ENCODE results near the gene CFAP45.

The CFAP45 gene

DNA sequence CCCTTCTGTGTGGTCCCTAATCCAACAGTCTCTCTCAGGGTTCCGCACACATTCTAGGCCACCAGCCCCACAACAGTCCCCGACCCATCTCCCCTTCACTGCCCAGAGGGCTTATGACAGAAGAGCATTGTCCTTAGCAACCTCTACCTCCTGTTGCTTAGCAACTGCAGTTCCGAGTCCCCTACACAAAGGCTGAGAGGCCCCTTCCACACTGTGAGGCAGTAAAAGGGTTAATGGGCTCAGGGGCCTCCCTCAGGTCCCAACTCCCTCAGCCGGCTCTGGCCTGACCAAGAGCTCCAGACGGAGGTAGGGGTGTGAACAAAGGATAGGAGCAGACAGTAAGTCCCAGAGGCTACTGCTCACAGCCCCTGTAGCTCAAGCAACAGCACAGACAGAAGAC, 41.2 kb upstream of the CFAP45 start:
- no peak for TF ChIP-seq ZNF274 (IDR thresholded peaks at IDR 0.05; ENCODE audit: low read depth, low read length)
- H3K4me3 ChIP-seq (ENCODE audit: low read length): no peak overlapping the region

DNA sequence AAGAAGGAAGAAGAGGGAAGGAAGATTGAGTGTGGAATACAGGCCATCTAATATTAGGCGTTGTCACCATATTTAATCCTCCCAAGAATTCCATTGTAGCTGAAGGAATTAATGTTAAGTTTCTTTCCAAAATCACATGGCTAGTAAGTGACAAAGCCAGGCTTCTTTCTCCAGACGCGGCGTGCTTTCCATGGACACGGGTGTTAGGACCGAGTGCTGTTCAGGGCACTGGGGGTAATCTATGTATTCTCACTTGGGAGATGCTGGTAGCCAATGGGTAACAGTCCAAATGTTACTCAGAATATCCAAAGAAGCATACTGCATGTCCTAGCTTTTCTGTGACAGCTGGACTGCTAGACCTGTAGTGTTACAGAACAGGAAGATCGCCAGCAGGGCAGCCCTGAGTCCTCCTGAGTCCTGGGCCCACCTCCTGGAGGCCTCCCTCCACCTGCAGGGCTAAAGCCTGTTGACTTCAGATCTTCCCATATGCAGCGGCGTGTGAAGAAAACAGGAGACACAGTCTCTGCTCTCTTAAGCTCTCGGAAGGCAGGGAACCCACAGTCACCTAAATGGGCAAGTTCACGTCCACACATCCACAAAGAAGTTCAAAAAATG, 40.1 kb upstream of the CFAP45 start:
- no peak overlapping the region for H3K4me3 ChIP-seq (ENCODE audit: low read length)
- no peak for TF ChIP-seq ZNF274 (IDR thresholded peaks at IDR 0.05; ENCODE audit: low read depth, low read length)

DNA sequence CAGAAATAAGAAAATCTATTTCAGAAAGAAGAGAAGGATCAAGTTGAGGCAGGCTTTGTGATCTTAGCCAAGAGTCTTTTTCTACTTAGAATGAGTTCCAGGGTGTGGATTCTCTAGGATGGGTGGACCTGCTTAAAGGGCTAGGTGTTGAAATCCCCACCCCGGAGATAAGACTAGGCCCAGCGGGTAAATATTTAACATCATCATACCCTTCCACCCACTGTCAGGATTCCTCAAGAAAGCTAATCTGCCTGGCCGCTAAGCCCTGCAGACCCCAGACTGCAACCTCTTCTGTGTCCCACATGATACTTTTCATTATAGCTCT, 39.7 kb upstream of the CFAP45 start:
- no peak for TF ChIP-seq ZNF274 (IDR thresholded peaks at IDR 0.05; ENCODE audit: low read depth, low read length)
- no peak overlapping the region for H3K4me3 ChIP-seq (ENCODE audit: low read length)

DNA sequence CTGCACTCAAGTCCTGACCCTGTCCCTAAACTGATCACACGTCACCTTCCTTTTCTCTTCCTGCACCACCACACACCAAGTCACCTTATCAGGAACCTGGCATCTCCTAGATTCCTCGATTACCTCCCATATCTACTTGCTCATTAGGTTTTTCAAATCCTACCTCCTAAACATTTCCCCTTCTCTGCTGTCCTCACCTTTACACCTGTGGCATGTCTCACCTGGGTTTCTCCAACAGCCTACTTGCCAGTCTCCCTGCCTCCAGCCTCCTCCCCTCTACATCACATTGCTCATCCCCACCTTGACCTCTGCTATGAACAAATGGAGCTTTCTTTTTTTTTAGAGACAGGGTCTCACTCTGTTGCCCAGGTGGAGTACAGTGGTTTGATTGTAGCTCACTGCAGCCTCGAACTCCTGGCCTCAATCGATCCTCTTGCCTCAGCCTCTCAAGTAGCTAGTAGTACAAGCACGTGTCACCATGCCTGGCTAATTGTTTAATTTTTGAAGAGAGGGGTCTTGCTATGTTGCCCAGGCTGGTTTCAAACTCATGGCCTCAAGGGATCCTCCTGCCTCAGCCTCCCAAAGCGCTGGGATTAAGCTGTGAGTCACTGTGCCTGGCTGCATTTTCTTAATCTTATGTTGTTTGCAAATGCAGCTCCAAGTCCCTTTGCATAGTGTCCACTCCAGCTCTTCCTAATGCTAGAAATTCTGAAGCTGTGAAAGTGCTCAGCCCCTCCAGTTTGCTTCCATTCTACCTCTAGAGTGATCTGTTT, 39.1 kb upstream of the CFAP45 start:
- no peak for TF ChIP-seq ZNF274 (IDR thresholded peaks at IDR 0.05; ENCODE audit: low read depth, low read length)
- H3K4me3 ChIP-seq (ENCODE audit: low read length): no peak overlapping the region

DNA sequence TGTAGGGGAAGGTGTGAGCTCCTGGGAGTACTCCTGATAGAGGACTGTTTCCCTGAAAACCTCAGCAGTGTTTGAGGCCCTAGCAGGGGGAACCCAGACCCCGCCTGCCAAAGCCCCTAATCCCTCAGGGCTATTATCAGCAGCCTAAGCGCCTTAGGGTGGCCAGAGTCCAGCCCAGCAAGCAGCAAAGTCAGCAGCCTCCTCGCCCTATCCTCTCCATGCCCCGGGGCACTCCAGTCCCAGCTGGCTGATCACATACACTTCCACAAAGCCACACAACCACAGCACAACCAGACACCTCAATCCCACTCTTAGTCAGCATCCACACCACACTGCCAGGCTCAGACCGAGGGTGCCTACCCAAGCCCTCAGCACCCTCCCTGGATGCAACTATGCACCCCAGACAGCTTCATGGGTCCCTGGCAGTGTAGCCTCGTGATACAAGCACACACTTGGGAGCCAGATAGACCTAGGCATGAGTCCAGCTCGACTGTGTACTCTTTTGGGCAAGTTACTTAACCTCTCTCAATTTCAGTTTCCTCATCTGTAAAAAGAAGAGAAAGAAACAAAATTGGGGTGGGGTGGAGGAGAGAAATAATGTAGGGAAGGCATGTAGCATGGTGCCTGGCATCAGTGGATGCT, 38.4 kb upstream of the CFAP45 start:
- H3K4me3 ChIP-seq (ENCODE audit: low read length): no peak overlapping the region
- no peak for TF ChIP-seq ZNF274 (IDR thresholded peaks at IDR 0.05; ENCODE audit: low read depth, low read length)

DNA sequence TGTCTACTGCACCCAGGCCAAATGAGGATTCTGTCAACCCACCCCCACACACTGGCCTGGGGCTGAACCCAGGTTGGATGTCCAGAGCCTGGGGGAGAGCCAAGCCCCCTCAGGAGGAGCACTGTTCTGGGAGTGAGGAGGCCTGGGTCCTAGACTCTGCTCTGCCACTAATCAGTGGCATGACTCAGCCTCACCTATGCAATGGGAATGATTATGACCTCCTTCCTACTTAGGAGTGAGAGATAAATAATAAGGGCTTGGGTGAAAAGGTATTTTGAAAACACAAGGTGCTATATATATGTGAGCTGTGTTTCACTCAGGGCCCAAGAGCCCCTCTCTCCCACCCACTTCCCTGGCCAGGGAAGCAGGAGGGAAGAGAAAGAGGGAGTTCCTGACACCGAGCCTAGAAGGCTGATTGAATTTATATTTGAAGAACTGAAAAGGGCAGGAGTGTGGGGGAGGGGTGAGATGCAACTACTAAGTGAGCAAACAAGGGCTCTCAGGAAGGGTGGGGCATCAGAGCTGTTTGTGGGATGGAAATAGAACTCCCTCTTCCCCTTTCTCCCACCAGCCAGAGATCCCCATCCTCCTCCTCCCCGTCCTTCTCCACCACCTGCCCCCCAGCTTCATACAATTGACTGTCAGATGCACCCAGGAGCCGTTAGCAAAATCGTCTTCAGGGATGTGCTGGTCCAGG, 37.2 kb upstream of the CFAP45 start:
- no peak for TF ChIP-seq ZNF274 (IDR thresholded peaks at IDR 0.05; ENCODE audit: low read depth, low read length)
- no peak overlapping the region for H3K4me3 ChIP-seq (ENCODE audit: low read length)

DNA sequence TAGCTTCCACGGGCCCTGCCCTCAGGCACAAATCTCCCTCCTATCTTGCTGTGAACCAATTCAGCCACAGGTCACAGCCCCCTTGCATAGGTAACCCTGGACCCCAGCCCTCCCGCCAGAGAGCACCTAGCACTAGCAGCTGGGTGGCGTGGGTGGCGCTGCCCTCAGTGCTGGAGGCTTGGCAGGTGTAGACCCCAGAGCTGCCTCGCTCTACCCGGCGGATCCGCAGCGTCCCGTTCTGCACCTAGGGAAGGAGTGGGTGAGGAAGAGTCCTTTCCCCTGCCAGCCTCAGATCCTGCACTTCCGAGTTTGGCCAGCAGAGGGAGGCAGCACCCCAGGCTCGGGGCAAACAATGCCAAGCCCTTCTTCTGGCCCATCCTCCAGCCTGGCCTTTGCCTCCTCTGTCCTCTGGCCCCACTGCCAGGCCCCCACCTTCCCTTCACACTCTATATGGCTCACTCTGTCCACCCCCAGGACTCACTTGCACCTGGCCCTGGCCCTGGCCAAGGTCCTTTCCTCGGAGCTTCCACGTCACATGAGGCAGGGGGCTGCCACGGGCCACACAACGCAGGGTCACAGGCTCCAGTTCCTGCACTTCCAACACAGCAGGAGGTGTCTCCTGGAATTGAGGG, 36.4 kb upstream of the CFAP45 start:
- TF ChIP-seq ZNF274 (IDR thresholded peaks at IDR 0.05; ENCODE audit: low read depth, low read length): no peak
- H3K4me3 ChIP-seq (ENCODE audit: low read length): no peak overlapping the region

DNA sequence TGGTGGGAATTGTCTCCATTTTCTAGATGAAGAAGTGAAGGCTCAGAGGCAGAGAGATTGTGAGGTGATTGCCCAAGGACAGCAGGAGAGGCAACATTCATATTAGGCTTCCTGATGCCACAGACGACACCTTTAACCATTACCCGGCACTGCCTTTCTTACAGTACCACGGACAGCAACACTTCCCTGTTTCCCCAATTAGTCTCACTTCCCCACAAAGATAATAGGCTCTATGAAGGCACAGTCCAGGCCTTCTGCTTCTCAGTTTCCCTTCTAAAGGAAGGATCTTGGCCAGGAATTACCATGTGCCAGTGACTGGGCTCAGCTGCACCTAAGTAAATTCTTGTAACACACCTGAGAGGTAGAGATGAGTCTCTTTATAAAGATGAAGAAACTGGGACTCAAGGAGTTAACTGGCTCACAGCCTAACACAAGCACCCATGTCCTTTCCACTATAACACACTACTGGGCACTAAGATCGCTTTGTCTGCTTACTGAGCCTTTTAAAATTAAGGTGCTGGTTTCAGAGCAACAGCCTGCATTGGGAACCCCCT, 35.8 kb upstream of the CFAP45 start:
- TF ChIP-seq ZNF274 (IDR thresholded peaks at IDR 0.05; ENCODE audit: low read depth, low read length): no peak
- no peak overlapping the region for H3K4me3 ChIP-seq (ENCODE audit: low read length)

DNA sequence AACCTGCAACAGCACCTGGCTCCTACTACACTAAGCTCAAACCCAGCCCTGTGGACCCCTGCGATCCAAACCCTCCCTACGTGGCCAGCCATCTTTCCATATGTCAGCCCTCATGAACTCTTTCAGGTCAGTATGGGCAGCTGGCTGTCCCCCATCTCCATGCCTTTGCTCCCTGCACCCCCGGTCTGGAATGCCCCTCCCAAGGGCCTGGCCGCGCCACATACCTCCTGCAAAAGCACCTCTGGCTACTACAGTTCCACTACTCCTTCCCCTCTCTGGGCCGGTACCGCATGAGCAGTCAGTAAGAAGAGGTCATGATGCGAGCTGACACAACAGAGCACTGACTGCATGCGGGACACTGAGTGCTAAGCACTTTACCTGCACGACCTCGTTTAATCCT, 35.3 kb upstream of the CFAP45 start:
- H3K4me3 ChIP-seq (ENCODE audit: low read length): no peak overlapping the region
- TF ChIP-seq ZNF274 (IDR thresholded peaks at IDR 0.05; ENCODE audit: low read depth, low read length): no peak

DNA sequence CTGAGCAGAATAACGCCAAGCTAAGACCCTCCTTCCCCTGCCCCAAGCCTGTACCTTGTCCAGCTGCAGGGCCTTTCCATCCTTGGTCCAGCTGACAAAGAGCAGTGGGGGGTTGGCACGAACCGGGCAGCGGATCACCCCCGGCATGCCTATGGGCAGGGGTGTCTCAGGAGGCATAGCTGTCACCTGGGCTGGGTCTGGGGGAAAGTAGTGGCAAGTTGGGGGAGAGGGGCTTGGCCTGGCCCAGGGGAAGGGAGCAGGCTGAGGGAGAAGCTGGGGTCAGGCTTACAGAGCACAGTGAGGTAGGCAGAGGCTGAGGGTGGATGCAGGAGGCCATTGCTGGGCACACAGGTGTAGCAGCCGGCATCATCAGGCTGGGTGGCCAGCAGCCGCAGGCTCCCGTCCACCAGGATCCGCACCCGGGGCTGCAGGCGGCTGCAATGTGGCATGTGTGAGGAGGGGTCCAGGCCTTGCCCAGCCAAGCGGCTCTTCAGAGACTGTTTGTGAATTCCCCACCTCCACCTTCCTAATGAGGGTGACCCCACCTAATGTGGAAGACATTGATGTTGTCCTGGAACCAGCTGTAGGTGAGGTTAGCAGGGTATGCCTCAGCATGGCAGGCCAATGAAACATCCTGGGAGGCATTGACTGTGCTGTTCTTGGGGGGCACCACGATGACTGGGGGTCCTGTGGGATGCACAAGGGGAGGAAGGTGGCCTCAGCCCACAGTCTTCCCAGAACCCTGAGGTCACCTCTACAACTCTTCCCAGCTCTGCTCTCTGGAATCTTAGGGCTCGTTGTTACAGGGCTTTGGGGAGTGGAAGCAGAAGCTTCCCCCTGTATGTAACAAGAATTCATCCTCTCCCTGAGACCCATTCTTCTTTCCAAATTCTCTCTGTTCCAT, 34.4 kb upstream of the CFAP45 start:
- no peak overlapping the region for H3K4me3 ChIP-seq (ENCODE audit: low read length)
- no peak for TF ChIP-seq ZNF274 (IDR thresholded peaks at IDR 0.05; ENCODE audit: low read depth, low read length)

DNA sequence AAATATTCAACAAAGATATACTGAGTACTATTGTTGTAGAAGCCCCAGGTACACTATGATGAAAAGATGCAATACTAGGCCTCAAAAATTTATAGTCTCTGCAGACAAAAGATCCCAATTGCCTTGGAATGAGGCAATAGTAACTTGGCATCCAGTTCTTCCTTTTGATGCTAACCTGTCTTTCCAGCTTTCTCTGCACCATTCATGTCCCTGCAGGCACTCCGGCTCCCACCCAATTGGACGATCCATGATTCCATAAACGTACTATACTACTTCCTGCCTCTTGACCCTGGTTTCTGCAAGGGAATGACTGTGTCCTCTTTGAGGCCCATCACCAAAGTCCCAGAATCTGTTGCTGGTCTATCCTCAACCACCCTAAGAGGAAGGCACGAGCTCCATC, 33.4 kb upstream of the CFAP45 start:
- no peak for TF ChIP-seq ZNF274 (IDR thresholded peaks at IDR 0.05; ENCODE audit: low read depth, low read length)
- H3K4me3 ChIP-seq (ENCODE audit: low read length): no peak overlapping the region

DNA sequence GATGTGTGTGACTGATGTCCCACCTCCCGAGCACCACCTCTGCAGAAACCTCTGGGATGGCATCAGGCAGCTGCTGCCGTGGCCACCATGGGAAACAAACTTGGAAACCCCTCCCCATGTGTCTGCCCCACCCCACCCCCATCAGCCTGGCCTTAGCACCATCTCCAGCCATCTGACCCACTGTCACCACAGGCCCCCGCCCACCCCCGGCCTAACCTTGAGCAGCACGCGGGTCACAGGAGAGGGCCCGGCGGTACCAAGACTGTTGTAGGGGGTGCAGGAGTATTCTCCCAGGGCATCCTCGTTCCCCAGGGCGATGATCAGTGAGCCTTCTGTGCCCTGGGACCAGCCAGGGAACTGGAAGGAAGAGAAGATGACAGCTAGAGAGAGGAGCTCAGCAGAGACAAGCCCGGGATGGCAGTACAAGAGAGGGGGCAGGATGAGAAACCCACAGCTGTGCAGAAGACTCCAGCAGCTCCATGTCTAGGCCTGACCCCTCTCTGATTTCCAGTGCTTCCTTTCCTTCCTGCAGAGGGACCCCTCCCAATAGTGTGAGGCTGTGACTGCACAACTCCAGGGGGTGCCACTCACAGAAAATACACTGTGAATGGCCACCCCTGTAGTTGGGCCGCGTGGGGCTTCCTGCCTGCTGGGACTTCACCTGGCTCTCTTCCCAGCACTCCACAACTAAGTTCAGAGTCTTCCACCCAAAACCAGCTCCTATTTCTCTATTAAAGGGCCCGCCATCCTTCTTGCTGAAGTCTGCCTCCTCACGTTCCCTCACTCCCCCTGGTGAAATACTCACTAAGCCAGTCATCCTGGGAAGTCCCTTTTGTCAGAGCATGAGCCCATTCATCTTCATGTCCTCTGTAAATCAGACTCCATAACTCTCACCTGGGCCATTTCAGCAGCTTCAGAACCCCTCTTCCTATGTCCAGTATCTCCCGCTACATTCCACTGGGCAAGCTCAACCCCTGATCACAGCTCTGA, 32.6 kb upstream of the CFAP45 start:
- H3K4me3 ChIP-seq (ENCODE audit: low read length): no peak overlapping the region
- no peak for TF ChIP-seq ZNF274 (IDR thresholded peaks at IDR 0.05; ENCODE audit: low read depth, low read length)

Data from GM08714 (cell line).